Measurements from ENCODE around the gene KDM2A. TPM values are rescaled to one million over a fixed set of nuclear protein-coding genes. Genes with fewer than 3 reads are reported as not detected.

KDM2A gene
- total and polyA plus RNA-seq, 7 donors = 15.6 to 67.3 (median 29.0) TPM

DNA sequence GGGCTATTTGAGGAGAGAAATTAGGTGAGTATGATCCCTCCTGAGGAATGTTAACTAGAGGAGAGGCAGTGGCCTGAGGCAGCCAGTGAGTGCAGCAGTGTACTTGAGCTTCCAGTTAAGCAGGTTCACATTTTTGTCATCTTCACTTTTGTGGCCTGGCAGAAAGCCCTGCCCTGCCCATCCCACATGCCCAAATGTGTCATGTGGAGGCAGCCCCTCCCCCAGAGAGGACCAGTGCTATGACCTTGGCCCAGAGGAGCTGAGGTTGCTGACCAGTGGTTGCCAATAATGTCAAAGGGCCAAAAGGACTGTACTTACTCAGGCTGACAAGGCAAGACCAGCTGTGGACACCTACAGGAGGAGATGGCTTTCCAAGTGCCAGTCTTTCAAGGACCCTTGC lies 129.6 kb downstream of the KDM2A start:
- Histone ChIP-seq H3K9me3 (no peaks in the 10 kb centered on the region), H3K4me1 (peaks cover 0 to 14% (median 4%) of the 10 kb centered on the region in 4 donors), H3K27ac (no peak overlapping the region), H3K4me3 (no peak overlapping the region), H3K27me3 (no peaks in the 10 kb centered on the region), H3K36me3 (peaks cover 44 to 98% (median 85%) of the 10 kb centered on the region in 4 donors)
- TF ChIP-seq POLR2AphosphoS5 (IDR thresholded peaks at IDR 0.05) (no peak), POLR2A (IDR thresholded peaks at IDR 0.05) (no peak), EP300 (IDR thresholded peaks at IDR 0.05) (no peak)
- TF ChIP-seq, protein P1, sequence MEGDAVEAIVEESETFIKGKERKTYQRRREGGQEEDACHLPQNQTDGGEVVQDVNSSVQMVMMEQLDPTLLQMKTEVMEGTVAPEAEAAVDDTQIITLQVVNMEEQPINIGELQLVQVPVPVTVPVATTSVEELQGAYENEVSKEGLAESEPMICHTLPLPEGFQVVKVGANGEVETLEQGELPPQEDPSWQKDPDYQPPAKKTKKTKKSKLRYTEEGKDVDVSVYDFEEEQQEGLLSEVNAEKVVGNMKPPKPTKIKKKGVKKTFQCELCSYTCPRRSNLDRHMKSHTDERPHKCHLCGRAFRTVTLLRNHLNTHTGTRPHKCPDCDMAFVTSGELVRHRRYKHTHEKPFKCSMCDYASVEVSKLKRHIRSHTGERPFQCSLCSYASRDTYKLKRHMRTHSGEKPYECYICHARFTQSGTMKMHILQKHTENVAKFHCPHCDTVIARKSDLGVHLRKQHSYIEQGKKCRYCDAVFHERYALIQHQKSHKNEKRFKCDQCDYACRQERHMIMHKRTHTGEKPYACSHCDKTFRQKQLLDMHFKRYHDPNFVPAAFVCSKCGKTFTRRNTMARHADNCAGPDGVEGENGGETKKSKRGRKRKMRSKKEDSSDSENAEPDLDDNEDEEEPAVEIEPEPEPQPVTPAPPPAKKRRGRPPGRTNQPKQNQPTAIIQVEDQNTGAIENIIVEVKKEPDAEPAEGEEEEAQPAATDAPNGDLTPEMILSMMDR (IDR thresholded peaks at IDR 0.05) = no peak
- no peak for DNase-seq
- intact Hi-C loops (cut with DNase I) = no loop called here

- H3K27me3 ChIP-seq = no peaks in the 10 kb centered on the region
- WGBS, 2 donors = 95% methylated on average over 37 of the region's 37 CpGs
- no peak for DNase-seq
- no peak overlapping the region for H3K4me3 ChIP-seq
- H3K36me3 ChIP-seq = peaks cover 56 to 98% (median 87%) of the 10 kb centered on the region in 4 donors
- intact Hi-C loops (cut with DNase I) = no loop called here
- H3K4me1 ChIP-seq = peaks cover 0 to 7% (median 0%) of the 10 kb centered on the region in 4 donors
- TF ChIP-seq, protein P1 (IDR thresholded peaks at IDR 0.05) = no peak
- no peak for TF ChIP-seq POLR2AphosphoS5 (IDR thresholded peaks at IDR 0.05)
- no peak for TF ChIP-seq POLR2A (IDR thresholded peaks at IDR 0.05)
- no peak for TF ChIP-seq EP300 (IDR thresholded peaks at IDR 0.05)
- H3K9me3 ChIP-seq = no peaks in the 10 kb centered on the region
- no peak overlapping the region for H3K27ac ChIP-seq
Observed at GRCh38 chr11:67250059-67251043, 131.3 kb downstream of the KDM2A start.

- H3K27me3 ChIP-seq = no peaks in the 10 kb centered on the region
- DNase-seq = no peak
- 76 to 79% methylated on average over 1 of the region's 1 CpG for WGBS, 2 donors
- TF ChIP-seq POLR2A (IDR thresholded peaks at IDR 0.05) (no peak), POLR2AphosphoS5 (IDR thresholded peaks at IDR 0.05) (no peak), EP300 (IDR thresholded peaks at IDR 0.05) (no peak)
- TF ChIP-seq, protein P1 (IDR thresholded peaks at IDR 0.05) = no peak
- H3K36me3 ChIP-seq = peaks cover 54 to 99% (median 85%) of the 10 kb centered on the region in 4 donors
- H3K27ac ChIP-seq = no peak overlapping the region
- no peak overlapping the region for H3K4me3 ChIP-seq
- intact Hi-C loops (cut with DNase I) = no loop called here
- H3K4me1 ChIP-seq = peaks cover 0 to 7% (median 0%) of the 10 kb centered on the region in 4 donors
- H3K9me3 ChIP-seq = no peaks in the 10 kb centered on the region
Observed at GRCh38 chr11:67251841-67252240, 132.8 kb downstream of the KDM2A start.

DNA sequence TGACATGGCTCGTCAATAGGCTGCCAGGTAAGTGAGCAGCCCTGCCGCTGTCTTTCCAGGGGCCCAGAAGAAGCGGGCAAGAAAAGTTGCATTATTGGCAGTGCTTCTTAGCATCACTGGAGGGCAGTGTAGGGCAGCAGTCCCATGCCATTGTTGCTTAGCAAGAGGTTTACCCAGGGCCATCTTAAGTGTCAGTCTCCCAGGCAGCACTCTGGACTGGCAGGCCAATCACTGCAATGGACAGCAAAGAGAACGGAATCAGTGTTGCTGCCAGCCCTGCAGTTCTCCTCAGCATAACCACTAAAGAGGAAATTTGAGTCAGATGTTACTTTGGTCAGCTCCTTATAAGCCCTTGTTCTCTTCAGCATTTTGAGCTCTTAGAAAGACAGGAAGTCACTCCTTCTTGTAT lies 133.8 kb downstream of the KDM2A start:
- no peak for TF ChIP-seq POLR2AphosphoS5 (IDR thresholded peaks at IDR 0.05)
- no peak for TF ChIP-seq EP300 (IDR thresholded peaks at IDR 0.05)
- TF ChIP-seq, protein P1 (IDR thresholded peaks at IDR 0.05) = no peak
- TF ChIP-seq POLR2A (IDR thresholded peaks at IDR 0.05) = no peak
- intact Hi-C loops (cut with DNase I) = no loop called here
- H3K27ac ChIP-seq = no peak overlapping the region
- H3K4me3 ChIP-seq = no peak overlapping the region
- no peaks in the 10 kb centered on the region for H3K27me3 ChIP-seq
- H3K4me1 ChIP-seq = peaks cover 0 to 7% (median 0%) of the 10 kb centered on the region in 4 donors
- peak; percentile 67 for DNase-seq
- peaks cover 54 to 98% (median 84%) of the 10 kb centered on the region in 4 donors for H3K36me3 ChIP-seq
- WGBS, 2 donors = 84 to 88% methylated on average over 4 of the region's 4 CpGs
- H3K9me3 ChIP-seq = no peaks in the 10 kb centered on the region
